Cardiac fibroblast (primary cell): ENCODE measurements around the gene HIVEP3.
A peak's percentile ranks its signal among the peaks of the same experiment; 100 is the strongest.

Experiments used
- DNase-seq, 2 donors: peaks; one replicate each; pipeline versions ENCODE4 v3.0.0 to v3.0.0-alpha.2; 2010; ENCODE audit warnings: low read depth in 2 of 2
- H3K4me3 ChIP-seq, 2 donors: replicated peaks in 1 of 2; 1 replicate in 1 of 2; 2 replicates in 1 of 2; pipeline ENCODE4 v1.5.1; 2011; ENCODE audit warnings: low read depth in 2 of 2, low read length in 2 of 2, mild to moderate bottlenecking in 2 of 2, moderate library complexity in 1 of 2
- CTCF ChIP-seq: IDR thresholded peaks from one replicate; pipeline ENCODE4 v1.5.1; 2011; ENCODE audit warnings: low read depth, mild to moderate bottlenecking, low read length, inconsistent platforms

The HIVEP3 gene

DNA sequence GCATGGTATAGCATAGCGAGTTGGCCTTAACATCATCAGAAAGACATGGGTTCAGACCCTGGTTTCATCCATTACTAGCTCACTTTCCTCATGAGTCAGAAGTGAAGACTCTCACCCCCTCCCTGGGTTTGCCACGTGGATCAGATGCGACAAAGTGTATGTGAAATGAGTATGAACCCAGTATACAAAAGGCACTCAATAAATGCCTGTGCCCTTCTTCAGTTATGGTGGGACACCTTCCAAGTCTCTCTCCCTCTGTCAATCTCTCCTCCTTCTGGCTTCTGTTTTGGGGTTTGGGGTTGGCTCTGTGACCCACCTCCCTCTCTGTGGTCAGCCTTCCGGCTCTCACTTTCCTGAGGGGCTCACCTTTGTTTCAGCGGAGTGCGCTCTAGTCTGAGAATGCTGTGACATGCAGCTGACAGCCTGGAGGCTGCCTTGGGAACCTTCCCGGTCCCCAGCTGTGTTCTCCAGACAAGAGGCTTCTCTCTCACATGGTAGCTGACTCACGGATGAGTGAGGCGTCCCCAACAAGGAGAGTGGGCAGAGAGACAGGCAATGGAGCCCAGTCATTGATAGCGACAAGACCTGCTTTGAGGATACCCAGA is 279.3 kb downstream of the HIVEP3 start:
- H3K4me3 ChIP-seq = no peak overlapping the region
- DNase-seq = peak; percentile 50 to 78
- peak; percentile 7 for TF ChIP-seq CTCF

- no peak for TF ChIP-seq CTCF
- DNase-seq = no peak
- H3K4me3 ChIP-seq = no peak overlapping the region
Measured at GRCh38 chr1:41638086-41639024, 280.4 kb downstream of the HIVEP3 start.

GRCh38 chr1:41637367-41637766 is 281.4 kb downstream of the HIVEP3 start:
- DNase-seq = no peak
- no peak overlapping the region for H3K4me3 ChIP-seq
- TF ChIP-seq CTCF = no peak

GRCh38 chr1:41633764-41634163 is 285.0 kb downstream of the HIVEP3 start:
- DNase-seq = peak in 1 of 2 donors; percentile 8
- no peak for TF ChIP-seq CTCF

DNA sequence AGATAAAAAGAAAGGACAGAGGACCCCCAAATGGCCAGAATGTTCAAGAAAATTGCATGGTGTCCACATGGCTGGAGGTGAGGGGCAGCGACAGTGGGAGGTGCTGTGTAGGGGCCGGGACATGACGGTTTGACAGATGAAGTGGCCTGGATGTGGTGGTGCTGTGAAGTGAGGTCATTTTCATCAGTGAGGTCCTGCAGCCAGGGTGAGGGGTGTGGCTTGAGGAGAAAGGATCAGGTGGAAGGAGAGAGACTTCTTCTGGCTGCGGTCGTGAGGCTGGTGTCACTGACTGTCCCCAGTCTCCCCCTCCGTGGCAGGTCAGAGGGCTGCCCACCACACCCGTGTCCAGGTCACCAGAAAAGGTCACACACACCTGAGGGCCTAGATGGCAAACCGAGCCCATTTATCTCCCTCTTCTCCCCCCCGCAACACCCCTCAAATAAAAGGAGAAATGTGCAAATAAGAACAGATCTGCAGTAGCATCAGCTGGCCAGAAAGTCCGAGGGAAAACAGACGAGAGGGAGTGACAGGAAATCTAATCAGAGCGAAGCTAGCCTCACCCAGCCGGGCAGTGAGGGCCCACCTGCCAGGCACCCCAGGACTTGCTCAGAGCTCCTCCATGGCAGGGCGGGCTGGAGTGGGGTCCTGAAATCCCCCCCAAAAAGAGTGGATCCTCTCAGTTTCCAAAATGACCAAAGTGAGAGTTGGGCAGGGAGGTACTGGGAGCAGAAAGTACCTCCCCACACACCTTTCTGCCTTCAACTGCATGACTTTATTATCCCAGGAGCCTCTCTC is 285.7 kb downstream of the HIVEP3 start:
- no peak overlapping the region for H3K4me3 ChIP-seq
- DNase-seq = no peak
- TF ChIP-seq CTCF = no peak

More at GRCh38 chr1:41633764-41634163, 285.0 kb downstream of the HIVEP3 start:
- no peak overlapping the region for H3K4me3 ChIP-seq

DNA sequence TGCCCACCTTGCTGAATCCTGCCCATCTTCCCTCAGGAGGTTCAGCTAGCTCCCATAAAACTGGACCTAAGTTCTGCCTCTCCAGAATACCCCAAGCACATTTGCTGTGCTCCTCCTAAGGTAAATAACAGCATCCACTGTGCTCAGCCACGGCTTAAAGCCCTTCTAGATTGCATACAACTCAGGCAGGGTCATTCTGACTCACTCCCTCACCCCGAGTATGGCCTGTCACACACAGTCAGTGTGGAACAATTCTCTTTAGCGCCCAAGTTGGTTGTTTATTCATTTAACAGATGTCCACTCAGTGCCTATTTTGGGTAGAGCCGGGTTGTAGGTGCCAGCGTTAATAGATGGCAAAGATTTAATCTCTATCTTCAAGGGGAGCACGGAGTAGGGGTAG is 286.8 kb downstream of the HIVEP3 start:
- TF ChIP-seq CTCF = no peak
- peak in 1 of 2 donors; percentile 68 for DNase-seq
- H3K4me3 ChIP-seq = no peak overlapping the region
